ENCODE measurements around the gene ACKR3.

The ACKR3 gene

GRCh38 chr2:236587861-236588815, 18.5 kb downstream of the ACKR3 start:
- DNase-seq (ENCODE audit: low spot score) = no peak

- no peak for DNase-seq (ENCODE audit: low spot score)
Measured at GRCh38 chr2:236588932-236589592, 19.4 kb downstream of the ACKR3 start.

GRCh38 chr2:236590846-236591245, 21.2 kb downstream of the ACKR3 start:
- DNase-seq (ENCODE audit: low spot score) = no peak

- DNase-seq (ENCODE audit: low spot score) = no peak
Measured at GRCh38 chr2:236592821-236593220, 23.2 kb downstream of the ACKR3 start.

GRCh38 chr2:236593531-236593930, 23.9 kb downstream of the ACKR3 start:
- DNase-seq (ENCODE audit: low spot score) = no peak

GRCh38 chr2:236593956-236594355, 24.3 kb downstream of the ACKR3 start:
- DNase-seq (ENCODE audit: low spot score) = no peak

- no peak for DNase-seq (ENCODE audit: low spot score)
Measured at GRCh38 chr2:236597629-236598028, 28.0 kb downstream of the ACKR3 start.

GRCh38 chr2:236599059-236599458, 29.4 kb downstream of the ACKR3 start:
- DNase-seq (ENCODE audit: low spot score) = no peak

- DNase-seq (ENCODE audit: low spot score) = no peak
Measured at GRCh38 chr2:236600158-236600557, 30.5 kb downstream of the ACKR3 start.

GRCh38 chr2:236600892-236601291, 31.3 kb downstream of the ACKR3 start:
- DNase-seq (ENCODE audit: low spot score) = no peak

- DNase-seq (ENCODE audit: low spot score) = no peak
Measured at GRCh38 chr2:236601316-236602202, 31.9 kb downstream of the ACKR3 start.

- no peak for DNase-seq (ENCODE audit: low spot score)
Measured at GRCh38 chr2:236602678-236603077, 33.1 kb downstream of the ACKR3 start.

- DNase-seq (ENCODE audit: low spot score) = no peak
Measured at GRCh38 chr2:236603361-236604015, 33.9 kb downstream of the ACKR3 start.

GRCh38 chr2:236604575-236605344, 35.1 kb downstream of the ACKR3 start:
- no peak for DNase-seq (ENCODE audit: low spot score)

- no peak for DNase-seq (ENCODE audit: low spot score)
Measured at GRCh38 chr2:236605345-236605734, 35.7 kb downstream of the ACKR3 start.

- DNase-seq (ENCODE audit: low spot score) = no peak
Measured at GRCh38 chr2:236606023-236606422, 36.4 kb downstream of the ACKR3 start.

GRCh38 chr2:236607471-236608187, 38.0 kb downstream of the ACKR3 start:
- DNase-seq (ENCODE audit: low spot score) = no peak

- no peak for DNase-seq (ENCODE audit: low spot score)
Measured at GRCh38 chr2:236608188-236608525, 38.5 kb downstream of the ACKR3 start.

GRCh38 chr2:236608710-236609109, 39.1 kb downstream of the ACKR3 start:
- no peak for DNase-seq (ENCODE audit: low spot score)

Measured in hepatic stellate cell (primary cell).